Adipocyte (in vitro differentiated cells): Measurements from ENCODE around the gene WWC1.

Experiments used
- DNase-seq: peaks from one replicate; pipeline ENCODE4 v3.0.0-alpha.2; 2015; ENCODE audit warnings: low read depth
- H3K27me3 ChIP-seq: replicated peaks from 2 replicates; pipeline ENCODE4 v1.7.0; 2013; ENCODE audit warnings: mild to moderate bottlenecking, low read length, moderate library complexity; ENCODE audit not compliant: control insufficient read depth, insufficient read depth
- H3K36me3 ChIP-seq: 2 replicates; pipeline ENCODE4 v1.7.0; 2013; ENCODE audit warnings: low read length, mild to moderate bottlenecking, moderate library complexity; ENCODE audit not compliant: control insufficient read depth, insufficient read depth, severe bottlenecking
- H3K4me1 ChIP-seq: 2 replicates; pipeline ENCODE4 v1.7.0; 2013; ENCODE audit warnings: mild to moderate bottlenecking, low read length, moderate library complexity; ENCODE audit not compliant: control insufficient read depth, insufficient read depth
- H3K4me3 ChIP-seq: 2 replicates; pipeline ENCODE4 v1.7.0; 2013; ENCODE audit warnings: mild to moderate bottlenecking, low read length, moderate library complexity
- H3K9ac ChIP-seq: 2 replicates; pipeline ENCODE4 v1.7.0; 2013; ENCODE audit warnings: mild to moderate bottlenecking, low read length, moderate library complexity
- H3K9me3 ChIP-seq: 2 replicates; pipeline ENCODE4 v1.7.0; 2013; ENCODE audit warnings: mild to moderate bottlenecking, low read length, moderate library complexity; ENCODE audit not compliant: control insufficient read depth

Gene WWC1

DNA sequence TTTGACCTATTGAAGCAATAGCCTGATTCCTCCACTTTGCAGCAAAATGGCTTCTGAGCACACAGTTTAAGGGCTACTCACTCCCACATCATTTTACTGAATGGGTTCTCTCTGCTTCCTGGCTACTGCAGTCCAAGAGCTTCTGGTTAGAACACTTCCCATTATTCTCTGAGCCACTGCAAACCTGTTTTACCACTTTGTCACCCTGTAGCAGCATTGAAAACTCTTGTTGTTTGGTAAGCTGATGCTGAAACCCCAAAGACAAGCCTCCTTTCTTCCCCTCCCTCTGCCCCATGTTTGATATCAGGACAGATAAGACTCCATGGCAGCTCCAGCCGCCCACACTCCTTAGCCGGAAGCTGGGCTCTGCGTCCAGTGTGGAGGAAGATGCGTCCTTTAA, 110.4 kb downstream of the WWC1 start:
- H3K27me3 ChIP-seq, result no peaks in the 10 kb centered on the region
- no peak for DNase-seq
- H3K36me3 ChIP-seq, result peaks cover 4% of the 10 kb centered on the region
- H3K4me1 ChIP-seq, result peaks cover 13% of the 10 kb centered on the region
- no peak overlapping the region for H3K4me3 ChIP-seq
- no peaks in the 10 kb centered on the region for H3K9me3 ChIP-seq
- H3K9ac ChIP-seq, result no peak overlapping the region

- DNase-seq, result peak; percentile 82
- H3K27me3 ChIP-seq, result no peaks in the 10 kb centered on the region
- peaks cover 4% of the 10 kb centered on the region for H3K36me3 ChIP-seq
- H3K9ac ChIP-seq, result no peak overlapping the region
- no peak overlapping the region for H3K4me3 ChIP-seq
- no peaks in the 10 kb centered on the region for H3K9me3 ChIP-seq
- peaks cover 21% of the 10 kb centered on the region for H3K4me1 ChIP-seq
Observed at GRCh38 chr5:168404365-168404764, 112.9 kb downstream of the WWC1 start.

GRCh38 chr5:168407211-168407610, 115.8 kb downstream of the WWC1 start:
- Histone ChIP-seq H3K4me3 (no peak overlapping the region), H3K9ac (no peak overlapping the region), H3K9me3 (no peaks in the 10 kb centered on the region), H3K36me3 (no peaks in the 10 kb centered on the region), H3K4me1 (peaks cover 32% of the 10 kb centered on the region), H3K27me3 (no peaks in the 10 kb centered on the region)
- DNase-seq, result no peak

GRCh38 chr5:168408561-168409305, 117.3 kb downstream of the WWC1 start:
- H3K4me3 ChIP-seq, result peak overlapping the region; percentile 63
- no peak overlapping the region for H3K9ac ChIP-seq
- peak; percentile 10 for DNase-seq
- H3K27me3 ChIP-seq, result no peaks in the 10 kb centered on the region
- peaks cover 32% of the 10 kb centered on the region for H3K4me1 ChIP-seq
- no peaks in the 10 kb centered on the region for H3K9me3 ChIP-seq
- H3K36me3 ChIP-seq, result no peaks in the 10 kb centered on the region

GRCh38 chr5:168409591-168410458, 118.4 kb downstream of the WWC1 start:
- H3K4me3 ChIP-seq, result peak overlapping the region; percentile 63
- H3K27me3 ChIP-seq, result no peaks in the 10 kb centered on the region
- H3K4me1 ChIP-seq, result peaks cover 22% of the 10 kb centered on the region
- no peaks in the 10 kb centered on the region for H3K9me3 ChIP-seq
- no peaks in the 10 kb centered on the region for H3K36me3 ChIP-seq
- no peak overlapping the region for H3K9ac ChIP-seq
- DNase-seq, result peak; percentile 23

DNA sequence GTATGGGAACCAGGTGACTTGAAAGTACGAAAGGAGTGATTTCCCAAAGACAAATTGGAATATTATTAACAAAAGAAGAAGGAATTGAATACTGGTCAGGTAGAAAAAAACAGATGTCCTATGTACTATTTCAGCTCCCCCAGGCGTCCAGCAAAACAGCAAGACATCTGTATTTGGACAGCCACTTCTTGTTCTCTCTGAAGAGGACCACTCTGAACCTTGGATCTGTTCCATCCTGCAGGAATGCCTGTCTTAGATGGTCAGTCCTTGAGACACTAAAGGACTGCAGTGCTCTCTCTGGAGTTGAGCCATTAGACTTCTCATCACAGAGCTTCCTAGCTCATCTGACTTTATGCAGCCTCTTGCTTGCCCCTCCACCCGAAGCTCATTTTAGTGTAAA, 120.4 kb downstream of the WWC1 start:
- Histone ChIP-seq H3K4me1 (peaks cover 19% of the 10 kb centered on the region), H3K4me3 (no peak overlapping the region), H3K9me3 (no peaks in the 10 kb centered on the region), H3K36me3 (no peaks in the 10 kb centered on the region), H3K27me3 (no peaks in the 10 kb centered on the region), H3K9ac (no peak overlapping the region)
- DNase-seq, result no peak

DNA sequence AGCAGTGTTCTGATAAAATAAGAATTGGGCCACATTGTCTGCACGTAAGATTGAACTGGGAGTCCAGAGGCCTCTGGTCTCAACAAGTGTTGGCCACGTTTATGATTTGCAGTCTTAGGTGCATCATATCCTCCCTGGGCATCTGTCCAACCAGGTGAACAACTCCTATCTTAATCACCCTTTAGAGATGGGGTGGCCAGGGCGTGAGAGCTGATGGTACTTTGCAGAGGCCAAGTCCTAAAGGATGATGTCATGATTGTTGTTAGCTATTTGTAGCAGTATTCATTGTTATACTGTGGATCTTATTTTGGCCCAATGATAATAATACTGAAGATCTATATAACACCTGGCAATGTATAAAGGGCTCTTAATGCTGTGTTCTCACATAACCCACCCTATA, 121.6 kb downstream of the WWC1 start:
- DNase-seq, result no peak
- no peak overlapping the region for H3K9ac ChIP-seq
- H3K9me3 ChIP-seq, result no peaks in the 10 kb centered on the region
- H3K36me3 ChIP-seq, result no peaks in the 10 kb centered on the region
- H3K4me3 ChIP-seq, result no peak overlapping the region
- peaks cover 19% of the 10 kb centered on the region for H3K4me1 ChIP-seq
- H3K27me3 ChIP-seq, result no peaks in the 10 kb centered on the region

DNA sequence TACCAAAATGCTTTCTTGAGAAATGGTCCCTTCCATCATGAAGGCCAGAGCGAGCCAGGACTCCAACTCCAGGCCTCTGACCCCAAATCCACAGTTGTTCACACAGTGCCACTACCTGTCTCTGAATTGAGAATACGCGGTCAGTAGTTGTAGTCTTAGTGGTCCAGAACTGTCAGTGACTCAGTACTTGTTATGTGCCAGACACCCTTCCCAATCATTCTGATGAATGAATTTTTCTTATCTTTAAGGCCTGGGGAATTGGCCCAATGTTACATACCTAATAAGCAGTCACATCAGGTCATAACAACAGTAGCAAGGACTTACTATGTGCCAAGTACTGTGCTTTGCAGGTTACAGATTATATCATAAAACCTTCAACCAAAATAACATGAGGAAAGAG, 122.2 kb downstream of the WWC1 start:
- no peak for DNase-seq
- no peak overlapping the region for H3K4me3 ChIP-seq
- H3K4me1 ChIP-seq, result peaks cover 18% of the 10 kb centered on the region
- no peak overlapping the region for H3K9ac ChIP-seq
- H3K27me3 ChIP-seq, result no peaks in the 10 kb centered on the region
- no peaks in the 10 kb centered on the region for H3K9me3 ChIP-seq
- H3K36me3 ChIP-seq, result no peaks in the 10 kb centered on the region

GRCh38 chr5:168415401-168415800, 124.0 kb downstream of the WWC1 start:
- no peak overlapping the region for H3K4me3 ChIP-seq
- H3K9ac ChIP-seq, result no peak overlapping the region
- DNase-seq, result no peak
- no peaks in the 10 kb centered on the region for H3K36me3 ChIP-seq
- no peaks in the 10 kb centered on the region for H3K27me3 ChIP-seq
- peaks cover under 1% of the 10 kb centered on the region for H3K4me1 ChIP-seq
- H3K9me3 ChIP-seq, result no peaks in the 10 kb centered on the region

- Histone ChIP-seq H3K9me3 (no peaks in the 10 kb centered on the region), H3K36me3 (no peaks in the 10 kb centered on the region), H3K4me1 (no peaks in the 10 kb centered on the region), H3K4me3 (no peak overlapping the region), H3K27me3 (no peaks in the 10 kb centered on the region), H3K9ac (no peak overlapping the region)
- no peak for DNase-seq
Observed at GRCh38 chr5:168415971-168416370, 124.5 kb downstream of the WWC1 start.

- Histone ChIP-seq H3K9me3 (no peaks in the 10 kb centered on the region), H3K4me1 (no peaks in the 10 kb centered on the region), H3K9ac (no peak overlapping the region), H3K4me3 (no peak overlapping the region), H3K36me3 (no peaks in the 10 kb centered on the region), H3K27me3 (no peaks in the 10 kb centered on the region)
- DNase-seq, result no peak
Observed at GRCh38 chr5:168417731-168418429, 126.4 kb downstream of the WWC1 start.
